Loucy (cell line): ENCODE data around the gene FMN2.

ENCODE experiments used
- H2AFZ ChIP-seq: fragments of 200-600 bp; sonication (generic); 2 replicates; pipeline ENCODE4 v1.6.0; 2016; ENCODE audit warnings: antibody characterized with exemption, mild to moderate bottlenecking, low read length, moderate library complexity
- H3F3A ChIP-seq: fragments of 200-600 bp; 2 replicates; pipeline ENCODE4 v1.6.0; 2016; ENCODE audit warnings: antibody characterized with exemption, low read depth, mild to moderate bottlenecking
- H3K27me3 ChIP-seq: fragments of 200-600 bp; sonication (generic); 2 replicates; pipeline ENCODE4 v1.6.1; 2014; ENCODE audit warnings: low read length, mild to moderate bottlenecking; ENCODE audit not compliant: insufficient read depth, poor library complexity, severe bottlenecking
- H3K36me3 ChIP-seq: fragments of 200-600 bp; sonication (generic); 2 replicates; pipeline ENCODE4 v1.6.1; 2016; ENCODE audit warnings: low read length; ENCODE audit not compliant: insufficient read depth
- H3K4me1 ChIP-seq: fragments of 200-600 bp; sonication (generic); 2 replicates; pipeline ENCODE4 v1.5.1; 2014; ENCODE audit warnings: low read length, mild to moderate bottlenecking; ENCODE audit not compliant: insufficient read depth, poor library complexity, severe bottlenecking
- H3K4me2 ChIP-seq: fragments of 200-600 bp; sonication (generic); 2 replicates; pipeline ENCODE4 v1.6.0; 2014; ENCODE audit warnings: antibody characterized with exemption, low read length, low read depth, mild to moderate bottlenecking; ENCODE audit not compliant: poor library complexity, severe bottlenecking
- H3K4me3 ChIP-seq: fragments of 200-600 bp; sonication (generic); 2 replicates; pipeline ENCODE4 v1.5.1; 2014; ENCODE audit warnings: low read length, mild to moderate bottlenecking, mixed read lengths; ENCODE audit not compliant: poor library complexity, severe bottlenecking
- H3K79me2 ChIP-seq: fragments of 200-600 bp; sonication (generic); 2 replicates; pipeline ENCODE4 v1.6.1; 2014; ENCODE audit warnings: low read length; ENCODE audit not compliant: insufficient read depth
- H3K9ac ChIP-seq: fragments of 200-600 bp; sonication (generic); 2 replicates; pipeline ENCODE4 v1.6.0; 2014; ENCODE audit warnings: mild to moderate bottlenecking, low read depth, low read length, moderate library complexity; ENCODE audit not compliant: poor library complexity, severe bottlenecking
- H3K9me2 ChIP-seq: fragments of 200-600 bp; sonication (generic); replicated peaks from 2 replicates; pipeline ENCODE4 v1.6.1; 2016; ENCODE audit warnings: low read depth, low read length, mixed read lengths
- H3K9me3 ChIP-seq: fragments of 200-600 bp; sonication (generic); 2 replicates; pipeline ENCODE4 v1.6.1; 2014; ENCODE audit warnings: mild to moderate bottlenecking, antibody characterized with exemption, low read length, low read depth; ENCODE audit not compliant: insufficient read depth
- H4K20me1 ChIP-seq: fragments of 200-600 bp; sonication (generic); 2 replicates; pipeline ENCODE4 v1.6.0; 2014; ENCODE audit warnings: antibody characterized with exemption, low read length, mild to moderate bottlenecking; ENCODE audit not compliant: insufficient read depth, poor library complexity, severe bottlenecking
- CTCF ChIP-seq: fragments of 200-600 bp; sonication (generic); conservative IDR thresholded peaks from 2 replicates; pipeline ENCODE4 v1.5.1; 2014; ENCODE audit warnings: mild to moderate bottlenecking, antibody characterized with exemption, low read length
- EZH2phosphoT487 ChIP-seq: fragments of 200-600 bp; IDR thresholded peaks from 2 replicates; pipeline ENCODE4 v1.6.1; 2018; ENCODE audit warnings: antibody characterized with exemption, mild to moderate bottlenecking, moderate library complexity, borderline replicate concordance

The FMN2 gene

GRCh38 chr1:240199758-240200645 lies 108.3 kb downstream of the FMN2 start:
- Histone ChIP-seq H3K9me3 (0 out of 2 replicates have a peak, but pooled peaks cover 4% of the 10 kb centered on the region), H3K27me3 (no peaks in the 10 kb centered on the region), H3K4me3 (no peak overlapping the region), H3K4me1 (no peaks in the 10 kb centered on the region), H4K20me1 (no peaks in the 10 kb centered on the region), H3F3A (no peaks in the 10 kb centered on the region), H3K4me2 (no peak overlapping the region), H3K79me2 (no peaks in the 10 kb centered on the region), H3K9me2 (no peaks in the 10 kb centered on the region), H3K36me3 (no peaks in the 10 kb centered on the region), H3K9ac (no peak overlapping the region), H2AFZ (no peak overlapping the region)
- TF ChIP-seq EZH2phosphoT487 (no peak), CTCF (no peak)

- 0 out of 2 replicates have a peak, but pooled peaks cover 4% of the 10 kb centered on the region for H3K9me3 ChIP-seq
- H3K27me3 ChIP-seq: no peaks in the 10 kb centered on the region
- no peaks in the 10 kb centered on the region for H3F3A ChIP-seq
- no peaks in the 10 kb centered on the region for H3K4me1 ChIP-seq
- no peaks in the 10 kb centered on the region for H3K36me3 ChIP-seq
- no peaks in the 10 kb centered on the region for H3K9me2 ChIP-seq
- H4K20me1 ChIP-seq: no peaks in the 10 kb centered on the region
- H2AFZ ChIP-seq: no peak overlapping the region
- no peak overlapping the region for H3K4me2 ChIP-seq
- H3K9ac ChIP-seq: no peak overlapping the region
- H3K79me2 ChIP-seq: no peaks in the 10 kb centered on the region
- H3K4me3 ChIP-seq: no peak overlapping the region
- TF ChIP-seq EZH2phosphoT487: no peak
Measured at GRCh38 chr1:240201931-240202330, 110.2 kb downstream of the FMN2 start.

GRCh38 chr1:240207073-240207709 lies 115.5 kb downstream of the FMN2 start:
- no peak overlapping the region for H3K4me3 ChIP-seq

More at GRCh38 chr1:240207073-240207709, 115.5 kb downstream of the FMN2 start:
- Histone ChIP-seq H3K36me3 (no peaks in the 10 kb centered on the region), H3K79me2 (no peaks in the 10 kb centered on the region), H3K4me2 (no peak overlapping the region), H3K9me2 (no peaks in the 10 kb centered on the region), H3F3A (no peaks in the 10 kb centered on the region), H3K4me1 (no peaks in the 10 kb centered on the region), H3K9ac (no peak overlapping the region), H2AFZ (no peak overlapping the region), H3K27me3 (no peaks in the 10 kb centered on the region), H3K9me3 (no peaks in the 10 kb centered on the region), H4K20me1 (no peaks in the 10 kb centered on the region)
- TF ChIP-seq EZH2phosphoT487 (no peak), CTCF (no peak)
